HG03378 (cell line): ENCODE results near the gene ADH1C.

ENCODE experiments used
- ATAC-seq: cut with Tn5 transposase; IDR thresholded peaks from one replicate; pipeline ENCODE4 v1.9.1; 2021; ENCODE audit warnings: mild to moderate bottlenecking, moderate library complexity; ENCODE audit not compliant: unreplicated experiment

The ADH1C gene

DNA sequence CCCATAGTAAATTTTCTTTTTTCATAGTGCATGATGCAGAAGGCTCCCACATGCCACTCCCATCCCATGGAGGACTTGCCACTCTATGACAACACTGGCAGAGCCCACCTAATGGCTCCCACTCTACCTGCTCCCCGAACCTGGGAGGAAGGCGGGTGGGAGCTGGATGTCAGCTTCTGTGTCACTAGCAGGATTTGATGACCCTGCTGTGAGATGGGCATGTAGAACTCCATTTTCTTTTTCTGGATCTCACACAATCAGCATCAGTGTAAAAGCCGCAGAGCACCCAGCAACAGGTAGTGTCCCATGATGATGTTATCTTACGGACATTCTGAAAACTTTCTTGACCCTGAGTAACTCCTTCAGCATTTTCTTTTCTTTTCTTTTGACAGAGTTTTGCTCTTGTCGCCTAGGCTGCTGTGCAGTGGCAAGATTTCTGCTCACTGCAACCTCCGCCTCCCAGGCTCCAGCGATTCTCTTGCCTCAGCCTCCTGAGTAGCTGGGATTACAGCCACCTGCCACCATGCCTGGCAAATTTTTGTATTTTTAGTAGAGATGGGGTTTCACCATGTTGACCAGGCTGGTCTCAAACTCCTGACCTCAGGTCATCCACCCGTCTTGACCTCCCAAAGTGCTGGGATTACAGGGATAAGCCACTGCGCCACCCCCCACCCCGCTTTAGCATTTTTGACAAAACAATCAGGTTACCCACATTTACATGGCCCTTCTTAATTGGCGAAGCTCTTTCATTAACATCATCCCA, 46.7 kb downstream of the ADH1C start:
- ATAC-seq = no peak

- no peak for ATAC-seq
These were observed 51.0 kb downstream of the ADH1C start for GRCh38 chr4:99301376-99302164.

DNA sequence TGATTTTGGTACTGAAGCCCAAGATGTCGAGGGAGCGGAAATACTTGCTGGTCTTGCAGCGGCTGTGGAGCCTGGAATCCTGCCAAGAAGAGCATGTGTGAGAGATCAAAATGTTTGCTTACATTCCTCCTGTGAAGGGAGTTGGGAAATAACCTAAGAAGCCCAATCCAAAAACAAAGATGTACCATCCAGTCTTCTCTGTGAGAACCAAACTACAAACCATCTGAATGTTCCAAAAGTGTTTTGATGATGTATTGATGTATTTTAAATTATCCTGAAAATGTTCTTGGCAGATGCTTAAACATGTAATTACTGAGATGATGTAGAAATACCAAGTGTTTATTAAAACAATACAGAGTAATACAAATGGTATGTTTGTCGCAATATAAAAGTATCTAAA, 51.6 kb downstream of the ADH1C start:
- no peak for ATAC-seq

GRCh38 chr4:99293357-99293756, 59.2 kb downstream of the ADH1C start:
- ATAC-seq = no peak

DNA sequence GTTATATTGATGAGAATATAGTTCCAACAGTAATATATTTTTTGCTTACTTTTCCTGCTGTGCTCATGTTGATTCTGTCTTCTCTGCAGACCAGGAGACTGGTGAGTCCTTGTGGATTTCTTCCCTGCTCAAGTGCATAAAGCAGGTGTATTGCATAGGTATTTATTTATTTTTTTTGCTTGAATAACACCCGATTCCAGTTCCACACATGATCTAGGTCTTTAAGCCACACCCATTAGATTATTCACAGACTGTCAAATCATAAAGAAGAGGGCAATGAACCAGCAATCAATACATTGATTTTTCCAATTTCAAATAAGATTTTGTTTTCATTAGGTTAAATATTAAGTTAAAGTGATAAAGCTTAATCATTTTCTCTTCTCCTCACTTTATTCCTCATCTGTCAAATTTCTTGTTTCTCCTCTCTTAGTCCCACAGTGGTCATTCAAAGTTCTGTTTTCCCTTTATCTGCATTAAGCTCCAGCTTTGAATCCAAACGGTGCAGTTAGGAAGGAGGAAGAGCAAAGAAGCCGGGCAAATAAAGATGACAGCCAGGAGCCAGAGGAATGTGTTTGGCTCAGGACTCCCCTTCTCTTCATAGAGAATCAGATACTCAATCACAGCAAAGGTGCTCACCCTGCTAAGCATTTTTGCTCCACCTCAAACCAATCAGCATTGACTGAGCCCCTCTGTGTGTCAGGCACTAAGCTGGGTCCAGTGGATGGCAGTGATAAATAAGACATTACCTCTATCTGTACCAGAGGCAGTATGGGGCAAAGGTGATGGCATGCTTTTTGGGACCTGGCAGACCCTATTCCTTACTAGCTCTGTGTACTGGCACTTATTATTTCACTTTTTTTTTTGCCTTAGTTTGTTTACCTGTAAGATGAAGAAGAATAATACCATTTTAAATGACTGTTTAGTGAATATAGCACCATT, 61.4 kb downstream of the ADH1C start, which contains the start of gene ADH1A:
Gene ADH1A (minus strand): TSS at position 138 of the 939 bp plus-strand sequence. CDS start 71 bp downstream, at position 67.
- no peak for ATAC-seq
